ENCODE measurements around the gene ZNF608.

ZNF608 gene

GRCh38 chr5:124783794-124784193, 37.4 kb upstream of the ZNF608 start:
- no peak overlapping the region for H3K4me3 ChIP-seq (ENCODE audit: low read depth, low read length)
- no peak for TF ChIP-seq CTCF (IDR thresholded peaks at IDR 0.05; ENCODE audit: low read depth, low read length)

- TF ChIP-seq CTCF (IDR thresholded peaks at IDR 0.05; ENCODE audit: low read depth, low read length), result no peak
- H3K4me3 ChIP-seq (ENCODE audit: low read depth, low read length), result no peak overlapping the region
Measured at GRCh38 chr5:124783285-124783684, 36.8 kb upstream of the ZNF608 start.

GRCh38 chr5:124782262-124782661, 35.8 kb upstream of the ZNF608 start:
- TF ChIP-seq CTCF (IDR thresholded peaks at IDR 0.05; ENCODE audit: low read depth, low read length), result no peak
- H3K4me3 ChIP-seq (ENCODE audit: low read depth, low read length), result no peak overlapping the region

GRCh38 chr5:124780011-124780410, 33.6 kb upstream of the ZNF608 start:
- no peak for TF ChIP-seq CTCF (IDR thresholded peaks at IDR 0.05; ENCODE audit: low read depth, low read length)
- no peak overlapping the region for H3K4me3 ChIP-seq (ENCODE audit: low read depth, low read length)

GRCh38 chr5:124773315-124774311, 27.2 kb upstream of the ZNF608 start:
- no peak overlapping the region for H3K4me3 ChIP-seq (ENCODE audit: low read depth, low read length)
- TF ChIP-seq CTCF (IDR thresholded peaks at IDR 0.05; ENCODE audit: low read depth, low read length), result no peak

GRCh38 chr5:124772457-124773200, 26.2 kb upstream of the ZNF608 start:
- TF ChIP-seq CTCF (IDR thresholded peaks at IDR 0.05; ENCODE audit: low read depth, low read length), result no peak
- no peak overlapping the region for H3K4me3 ChIP-seq (ENCODE audit: low read depth, low read length)

GRCh38 chr5:124771761-124772160, 25.3 kb upstream of the ZNF608 start:
- H3K4me3 ChIP-seq (ENCODE audit: low read depth, low read length), result no peak overlapping the region
- no peak for TF ChIP-seq CTCF (IDR thresholded peaks at IDR 0.05; ENCODE audit: low read depth, low read length)

All from WI38 (cell line).